K562 (cell line): Measurements from ENCODE around the gene ANXA2. TPM values are rescaled to one million over a fixed set of nuclear protein-coding genes. Genes with fewer than 3 reads are reported as not detected.

ENCODE experiments used
- ATAC-seq: fragments of 200-7000 bp; cut with Tn5 transposase; 3 replicates; pipeline ENCODE4 v1.9.1; 2020; ENCODE audit warnings: moderate library complexity
- BruUV-seq: library from RNA; stranded (reverse); fragments of 400-500 nt; replicated peaks from 2 replicates; lab custom pipeline; 2021; lab: Mats Ljungman, UMichigan
- CTCF ChIA-PET: fragments of 300-600 bp; formaldehyde crosslinking; extraction: SDS; loops from one replicate; lab custom pipeline; 2021; ENCODE audit warnings: low intra/inter-chr PET ratio; lab: Yijun Ruan, JAX
- POLR2A ChIA-PET: fragments of 300-600, 350-650 bp; sonication (Branson Sonifier 250); formaldehyde crosslinking; extraction: SDS; loops from one replicate; lab custom pipeline; 2021; ENCODE audit warnings: antibody characterized with exemption, inconsistent platforms; lab: Yijun Ruan, JAX
- DNase-seq, 4 experiments: peaks; one replicate each; pipeline versions ENCODE4 v3.0.0 to v3.0.0-alpha.2; 2011 to 2018; ENCODE audit warnings: low spot score in 3 of 4, mixed read lengths in 3 of 4; ENCODE audit errors: extremely low read depth in 1 of 4
- FAIRE-seq: peaks from 2 replicates; lab custom pipeline; 2011; peaks lifted over from hg19 to GRCh38; lab: Jason Lieb, UNC
- H2AFZ ChIP-seq: 2 replicates; pipeline ENCODE4 v1.6.0; 2011; ENCODE audit warnings: low read depth, low read length, control low read depth, inconsistent platforms
- H3K27ac ChIP-seq: fragments of 200-600 bp; 3 replicates; pipeline ENCODE4 v1.8.0; 2011; ENCODE audit warnings: low read depth, mild to moderate bottlenecking, control low read depth, inconsistent platforms, low read length, moderate library complexity, mixed read lengths; ENCODE audit errors: extremely low read depth
- H3K27me3 ChIP-seq, 2 experiments: fragments of 300-600 bp in 1 of 2; 2 replicates in 1 of 2; 3 replicates in 1 of 2; pipeline versions ENCODE4 v1.6.0 to v1.8.0; 2011; ENCODE audit warnings: inconsistent platforms in 2 of 2, low read length in 2 of 2, mild to moderate bottlenecking in 1 of 2, mixed read lengths in 1 of 2, moderate library complexity in 1 of 2; ENCODE audit not compliant: control insufficient read depth in 2 of 2, insufficient read depth in 2 of 2
- H3K36me3 ChIP-seq: fragments of 300-600 bp; 3 replicates; pipeline ENCODE4 v1.8.0; 2011; ENCODE audit warnings: mild to moderate bottlenecking, low read length, inconsistent platforms; ENCODE audit not compliant: control insufficient read depth, insufficient read depth
- H3K4me1 ChIP-seq, 2 experiments: fragments of 200-600 bp in 1 of 2; replicated peaks in 1 of 2; 2 replicates in 1 of 2; 3 replicates in 1 of 2; pipeline versions ENCODE4 v1.5.1 to v1.8.0; 2011; ENCODE audit warnings: inconsistent platforms in 2 of 2, low read length in 2 of 2, mild to moderate bottlenecking in 1 of 2, mixed read lengths in 1 of 2, moderate library complexity in 1 of 2; ENCODE audit not compliant: control insufficient read depth in 2 of 2, insufficient read depth in 2 of 2
- H3K4me2 ChIP-seq: 2 replicates; pipeline ENCODE4 v1.6.1; 2011; ENCODE audit warnings: low read length, control low read depth, inconsistent platforms, mixed read lengths; ENCODE audit not compliant: insufficient read depth
- H3K4me3 ChIP-seq: fragments of 200-600 bp; sonication (generic), shearing (Covaris generic); 2 replicates; pipeline ENCODE4 v1.5.1; 2016; ENCODE audit warnings: control low read depth, inconsistent platforms
- H3K79me2 ChIP-seq: fragments of 200-600 bp; 3 replicates; pipeline ENCODE4 v1.8.0; 2011; ENCODE audit warnings: low read length, inconsistent platforms; ENCODE audit not compliant: control insufficient read depth, insufficient read depth
- H3K9ac ChIP-seq, 2 experiments: 2 replicates each; pipeline versions ENCODE4 v1.6.0 to v1.6.1; 2011; ENCODE audit warnings: low read depth in 2 of 2, low read length in 2 of 2, control low read depth in 1 of 2, inconsistent platforms in 1 of 2, mild to moderate bottlenecking in 1 of 2, mixed read lengths in 1 of 2; ENCODE audit not compliant: insufficient read depth in 1 of 2
- H3K9me1 ChIP-seq: one replicate; pipeline ENCODE4 v1.6.0; 2011; ENCODE audit warnings: inconsistent platforms, mild to moderate bottlenecking, low read length, moderate library complexity; ENCODE audit not compliant: control insufficient read depth, insufficient read depth
- H3K9me3 ChIP-seq: replicated peaks from 2 replicates; pipeline ENCODE4 v1.5.1; 2011; ENCODE audit warnings: low read depth, low read length, inconsistent platforms; ENCODE audit not compliant: control insufficient read depth, insufficient read depth
- H4K20me1 ChIP-seq: replicated peaks from 2 replicates; pipeline ENCODE4 v1.6.1; 2011; ENCODE audit warnings: low read length, inconsistent platforms, mixed read lengths; ENCODE audit not compliant: control insufficient read depth, insufficient read depth
- ATF3 ChIP-seq, 2 experiments: fragments of 450-650 bp in 1 of 2; sonication (generic) in 1 of 2; formaldehyde crosslinking in 1 of 2; IDR thresholded peaks in 1 of 2; conservative IDR thresholded peaks in 1 of 2; 2 replicates each; pipeline versions ENCODE4 v1.6.1 to v1.8.1; 2016 to 2023; ENCODE audit warnings: mild to moderate bottlenecking in 2 of 2, moderate library complexity in 2 of 2, inconsistent platforms in 1 of 2, missing genetic modification reagents in 1 of 2
- CBFA2T2 ChIP-seq: fragments of 450-650 bp; conservative IDR thresholded peaks from 2 replicates; pipeline ENCODE4 v1.6.1; 2017; ENCODE audit warnings: mild to moderate bottlenecking
- MTA2 ChIP-seq: fragments of 450-650 bp; IDR thresholded peaks from 2 replicates; pipeline ENCODE4 v1.6.1; 2016; ENCODE audit warnings: low read depth
- NFYB ChIP-seq: IDR thresholded peaks from 2 replicates; pipeline ENCODE4 v1.6.1; 2011; ENCODE audit warnings: mild to moderate bottlenecking, moderate library complexity; ENCODE audit not compliant: insufficient read length; ENCODE audit errors: extremely low read depth
- RAD51 ChIP-seq: fragments of 450-650 bp; IDR thresholded peaks from 2 replicates; pipeline ENCODE4 v1.7.1; 2016; ENCODE audit warnings: low read depth, mild to moderate bottlenecking, borderline replicate concordance
- SAFB ChIP-seq: fragments of 200-400 bp; formaldehyde crosslinking; IDR thresholded peaks from 2 replicates; pipeline ENCODE4 v1.6.1; 2017; ENCODE audit warnings: low read depth, low read length, borderline replicate concordance
- TFE3 ChIP-seq: fragments of 450-650 bp; formaldehyde crosslinking; IDR thresholded peaks from 2 replicates; pipeline ENCODE4 v1.4.0; 2020; ENCODE audit warnings: mild to moderate bottlenecking, mixed read lengths
- TOE1 ChIP-seq, 2 experiments: fragments of 450-650 bp in 1 of 2; sonication (generic) in 1 of 2; formaldehyde crosslinking in 1 of 2; IDR thresholded peaks; 2 replicates each; pipeline versions ENCODE4 v1.7.1 to v1.8.0; 2016 to 2022; ENCODE audit warnings: borderline replicate concordance in 2 of 2, mild to moderate bottlenecking in 2 of 2, antibody characterized with exemption in 1 of 2, inconsistent platforms in 1 of 2, low read depth in 1 of 2, missing genetic modification reagents in 1 of 2, moderate library complexity in 1 of 2
- USF1 ChIP-seq: sonication (generic); formaldehyde crosslinking; IDR thresholded peaks from 2 replicates; pipeline ENCODE4 v1.9.0; 2022; ENCODE audit warnings: mild to moderate bottlenecking, missing genetic modification reagents
- USF2 ChIP-seq: sonication (generic); formaldehyde crosslinking; IDR thresholded peaks from 2 replicates; pipeline ENCODE4 v1.5.0; 2020; ENCODE audit warnings: missing genetic modification reagents
- WGBS: fragments of 100-300 bp; shearing (Covaris generic); methylation state at CpG from one replicate; pipeline ENCODE4 v1.1.6; 2016; ENCODE audit warnings: low coverage, mixed read lengths; ENCODE audit not compliant: insufficient coverage; ENCODE audit errors: missing lambda C conversion rate; 5-methylcytosine and 5-hydroxymethylcytosine counted together
- in situ Hi-C: fragments of 300-500 bp; cut with MboI; formaldehyde crosslinking; loops from 4 replicates; pipeline ENCODE4 v1.15.0; 2018; ENCODE audit warnings: inconsistent platforms, mixed read lengths
- intact Hi-C: fragments of 100-400 bp; cut with micrococcal nuclease; formaldehyde crosslinking; loops from 2 replicates; pipeline ENCODE4 v1.14.2; 2022
- polyA plus RNA-seq, 8 experiments: library from polyadenylated mRNA; depleted of rRNA in 4 of 8; stranded (reverse) in 5 of 8; unstranded in 3 of 8; fragments of >200 nt; fragmentation: Nextera tagmentation in 2 of 8; fragmentation: Illumina TruSeq in 1 of 8; extraction: Ambion mirVana in 2 of 8; extraction: Trizol in 1 of 8; gene quantifications; 2 replicates each; pipeline versions ENCODE4 v1.2.1 to v1.2.3, GENCODE V29; 2011 to 2014; ENCODE audit warnings: inconsistent platforms in 1 of 8, missing spikeins in 1 of 8
- total RNA-seq, 7 experiments: library from RNA; depleted of rRNA in 6 of 7; stranded (reverse); fragments of >200 nt in 6 of 7; fragmentation: Illumina TruSeq in 2 of 7; extraction: Trizol in 2 of 7; gene quantifications; 2 replicates each; pipeline versions ENCODE4 v1.2.1 to v1.2.3, GENCODE V29; 2011 to 2021; ENCODE audit warnings: low replicate concordance in 1 of 7

Gene ANXA2
- total and polyA plus RNA-seq, 9 of the 15 experiments (the other 6 are each of a cell fraction or from before 2014, with no cell fraction given): 301 to 1,102 (median 452) TPM

- no peak for FAIRE-seq
- H3K27ac ChIP-seq: no peak overlapping the region
- peak overlapping the region; percentile 20; the same call in 1 of the 2 replicates for H2AFZ ChIP-seq
- DNase-seq: peak; percentile 13 to 36 (median 24)
- H3K4me2 ChIP-seq: no peak overlapping the region
- no peaks in the 10 kb centered on the region for H3K9me3 ChIP-seq
- no peaks in the 10 kb centered on the region for H3K4me1 ChIP-seq
- no TSS peak for BruUV-seq
- ATAC-seq: peak; percentile 70; the same call in 2 of the 3 replicates
- no peak overlapping the region for H3K9ac ChIP-seq
- H3K9me1 ChIP-seq: no peaks in the 10 kb centered on the region
- TF ChIP-seq RAD51: peak; percentile 95
- no peak for TF ChIP-seq SAFB
- TF ChIP-seq NFYB: peak; percentile 29
- peak; percentile 90 for TF ChIP-seq USF2 (CRISPR knock-in tag)
- peak; percentile 55; the same call in 1 of the 2 replicates for TF ChIP-seq TOE1 (IDR thresholded peaks at IDR 0.05; ENCODE audit: borderline replicate concordance)
- no peak for TF ChIP-seq TOE1 (CRISPR knock-in tag; IDR thresholded peaks at IDR 0.05; ENCODE audit: borderline replicate concordance, low read depth)
- peak; percentile 82 for TF ChIP-seq USF1 (CRISPR knock-in tag)
- TF ChIP-seq ATF3 (IDR thresholded peaks at IDR 0.05): no peak
- TF ChIP-seq ATF3 (CRISPR knock-in tag; conservative IDR thresholded peaks at IDR 0.05): no peak
- peak; percentile 70 for TF ChIP-seq CBFA2T2
- TF ChIP-seq TFE3: peak; percentile 83
- TF ChIP-seq MTA2: no peak
- intact Hi-C loops (no loop called here), in situ Hi-C loops (no loop called here)
- no peak overlapping the region for H3K4me3 ChIP-seq
- 0% methylated on average over 1 of the region's 1 CpG for WGBS
- ChIA-PET POLR2A (interaction anchor here (0.7 kb wide), 1 partner anchor 12 kb away, joined by 3 read pairs; no protein-coding TSS in a partner anchor), CTCF (no interaction called here)
- H3K79me2 ChIP-seq: no peaks in the 10 kb centered on the region
- H3K27me3 ChIP-seq: no peaks in the 10 kb centered on the region
- H4K20me1 ChIP-seq: no peaks in the 10 kb centered on the region
- no peaks in the 10 kb centered on the region for H3K36me3 ChIP-seq
Observed at GRCh38 chr15:60301024-60301423, 96.8 kb downstream of the ANXA2 start.
